Endothelial cell of umbilical vein (primary cell): ENCODE results near the gene ZNF586. TPM values are rescaled to one million over a fixed set of nuclear protein-coding genes. Genes with fewer than 3 reads are reported as not detected.

ENCODE experiments used
- BruUV-seq: library from RNA; stranded (reverse); fragments of 400-500 nt; replicated peaks from 2 replicates; lab custom pipeline; 2021; lab: Mats Ljungman, UMichigan
- CTCF ChIA-PET: fragments of 300-600, 350-600 bp; sonication (Branson Sonifier 250); formaldehyde crosslinking; loops from one replicate; lab custom pipeline; 2021; ENCODE audit warnings: antibody characterized with exemption, inconsistent platforms; lab: Charles Lee
- POLR2A ChIA-PET: fragments of 300-600, 350-600 bp; sonication (Branson Sonifier 250); formaldehyde crosslinking; loops from one replicate; lab custom pipeline; 2021; ENCODE audit warnings: antibody characterized with exemption, inconsistent platforms; lab: Charles Lee
- DNase-seq: peaks from one replicate; pipeline ENCODE4 v3.0.0-alpha.2; 2011; ENCODE audit warnings: low read depth, low spot score
- FAIRE-seq: peaks from 2 replicates; lab custom pipeline; 2011; peaks lifted over from hg19 to GRCh38; lab: Jason Lieb, UNC
- H2AFZ ChIP-seq: 2 replicates; pipeline ENCODE4 v1.6.0; 2012; ENCODE audit warnings: low read depth, low read length, control low read depth, inconsistent platforms
- H3K27ac ChIP-seq: 2 replicates; pipeline ENCODE4 v1.5.1; 2011; ENCODE audit warnings: low read depth, mild to moderate bottlenecking, control low read depth, low read length, moderate library complexity; ENCODE audit not compliant: insufficient read depth
- H3K27me3 ChIP-seq, 2 experiments: 2 replicates each; pipeline versions ENCODE4 v1.6.0 to v1.6.1; 2011; ENCODE audit warnings: low read length in 2 of 2, mixed read lengths in 1 of 2; ENCODE audit not compliant: control insufficient read depth in 2 of 2, insufficient read depth in 2 of 2
- H3K36me3 ChIP-seq, 2 experiments: 2 replicates in 1 of 2; 3 replicates in 1 of 2; pipeline ENCODE4 v1.5.1; 2011; ENCODE audit warnings: low read length in 2 of 2, mild to moderate bottlenecking in 1 of 2, moderate library complexity in 1 of 2; ENCODE audit not compliant: control insufficient read depth in 2 of 2, insufficient read depth in 2 of 2; ENCODE audit errors: extremely low read depth in 1 of 2
- H3K4me1 ChIP-seq: 3 replicates; pipeline ENCODE4 v1.5.1; 2011; ENCODE audit warnings: mild to moderate bottlenecking, low read length; ENCODE audit not compliant: control insufficient read depth, insufficient read depth; ENCODE audit errors: extremely low read depth
- H3K4me2 ChIP-seq: 2 replicates; pipeline ENCODE4 v1.6.1; 2011; ENCODE audit warnings: low read length, control low read depth, mixed read lengths; ENCODE audit not compliant: insufficient read depth
- H3K4me3 ChIP-seq, 3 experiments: fragments of 200-600 bp in 1 of 3; sonication (generic), shearing (Covaris generic) in 1 of 3; replicated peaks in 1 of 3; 2 replicates each; pipeline ENCODE4 v1.5.1; 2011 to 2016; ENCODE audit warnings: control low read depth in 3 of 3, low read length in 3 of 3, mild to moderate bottlenecking in 2 of 3, inconsistent platforms in 1 of 3, low read depth in 1 of 3, moderate library complexity in 1 of 3; ENCODE audit not compliant: insufficient read depth in 1 of 3
- H3K79me2 ChIP-seq: 2 replicates; pipeline ENCODE4 v1.6.0; 2012; ENCODE audit warnings: low read length, inconsistent platforms; ENCODE audit not compliant: control insufficient read depth, insufficient read depth
- H3K9ac ChIP-seq: replicated peaks from 2 replicates; pipeline ENCODE3; 2011; ENCODE audit warnings: low read length, control low read depth; ENCODE audit not compliant: insufficient read depth; ENCODE audit errors: extremely low read depth
- H3K9me1 ChIP-seq: replicated peaks from 3 replicates; pipeline ENCODE4 v1.6.0; 2011; ENCODE audit warnings: mild to moderate bottlenecking, low read length; ENCODE audit not compliant: control insufficient read depth, insufficient read depth; ENCODE audit errors: extremely low read depth
- H3K9me3 ChIP-seq: replicated peaks from 2 replicates; pipeline ENCODE4 v1.5.1; 2012; ENCODE audit warnings: low read length, inconsistent platforms; ENCODE audit not compliant: control insufficient read depth, insufficient read depth
- H4K20me1 ChIP-seq: replicated peaks from 2 replicates; pipeline ENCODE3; 2011; ENCODE audit warnings: mild to moderate bottlenecking, low read length; ENCODE audit not compliant: control insufficient read depth, insufficient read depth; ENCODE audit errors: extremely low read depth
- CTCF ChIP-seq, 2 donors: IDR thresholded peaks; 1 replicate in 1 of 2; 2 replicates in 1 of 2; pipeline ENCODE4 v1.5.1; 2011; ENCODE audit warnings: low read length in 2 of 2, mild to moderate bottlenecking in 2 of 2, moderate library complexity in 2 of 2, control low read depth in 1 of 2, inconsistent platforms in 1 of 2, low read depth in 1 of 2; ENCODE audit not compliant: insufficient read depth in 1 of 2; ENCODE audit errors: extremely low read depth in 1 of 2
- EZH2 ChIP-seq: IDR thresholded peaks from 2 replicates; pipeline ENCODE4 v1.6.1; 2012; ENCODE audit warnings: borderline replicate concordance, low read depth, mild to moderate bottlenecking, moderate library complexity, low read length, inconsistent platforms; ENCODE audit not compliant: severe bottlenecking
- FOS ChIP-seq: IDR thresholded peaks from 2 replicates; pipeline ENCODE4 v1.6.1; 2011; ENCODE audit warnings: mild to moderate bottlenecking, low read length, moderate library complexity, borderline replicate concordance; ENCODE audit not compliant: insufficient read depth
- GATA2 ChIP-seq: IDR thresholded peaks from 2 replicates; pipeline ENCODE4 v1.7.0; 2011; ENCODE audit warnings: low read depth, mild to moderate bottlenecking, moderate library complexity, mixed read lengths, low read length; ENCODE audit not compliant: insufficient read length, insufficient read depth
- JUN ChIP-seq: IDR thresholded peaks from 2 replicates; pipeline ENCODE4 v1.6.1; 2011; ENCODE audit warnings: borderline replicate concordance, low read depth; ENCODE audit not compliant: insufficient read length, insufficient read depth
- MAX ChIP-seq: IDR thresholded peaks from 2 replicates; pipeline ENCODE4 v1.6.1; 2011; ENCODE audit not compliant: insufficient read depth, insufficient read length
- MYC ChIP-seq: IDR thresholded peaks from one replicate; pipeline ENCODE4 v1.6.1; 2011; ENCODE audit warnings: mild to moderate bottlenecking, low read depth, low read length
- POLR2A ChIP-seq: IDR thresholded peaks from 2 replicates; pipeline ENCODE4 v1.6.1; 2012; ENCODE audit warnings: low read depth, mild to moderate bottlenecking, control low read depth, low read length
- POLR2AphosphoS5 ChIP-seq: IDR thresholded peaks from 2 replicates; pipeline ENCODE4 v1.6.1; 2012; ENCODE audit warnings: low read depth, mild to moderate bottlenecking, control low read depth, low read length, moderate library complexity; ENCODE audit not compliant: insufficient read depth
- dilution Hi-C: fragments of 300-500 bp; cut with MboI; formaldehyde crosslinking; loops from one replicate; pipeline ENCODE4 v1.15.0; 2019; ENCODE audit warnings: low sequenced_read_pairs; ENCODE audit not compliant: extremely low pct_ligation_motif_present
- intact Hi-C: fragments of 100-400 bp; cut with micrococcal nuclease; formaldehyde crosslinking; loops from one replicate; pipeline ENCODE4 v1.10.0; 2022
- polyA plus RNA-seq, 4 experiments: library from polyadenylated mRNA; depleted of rRNA in 3 of 4; stranded (reverse) in 3 of 4; unstranded in 1 of 4; fragments of >200 nt; gene quantifications; 2 replicates each; pipeline versions ENCODE4 v1.2.1 to v1.2.3, GENCODE V29; 2011 to 2012; ENCODE audit warnings: missing spikeins in 1 of 4
- total RNA-seq: library from RNA; stranded (reverse); gene quantifications from 2 replicates; pipeline ENCODE4 v1.2.3, GENCODE V29; 2021

ZNF586 gene
- total and polyA plus RNA-seq, 2 donors (not counting 3 experiments of a cell fraction or from before 2014, with no cell fraction given): 6.0 to 14.7 TPM

GRCh38 chr19:57771417-57771816, 1.9 kb downstream of the ZNF586 start:
- H3K27ac ChIP-seq: no peak overlapping the region
- no peak overlapping the region for H3K4me3 ChIP-seq
- intact Hi-C loops (no loop called here), dilution Hi-C loops (no loop called here)
- POLR2A ChIA-PET: no interaction called here
- FAIRE-seq: no peak
- no peak overlapping the region for H3K9ac ChIP-seq
- H2AFZ ChIP-seq: no peak overlapping the region
- TF ChIP-seq CTCF (IDR thresholded peaks at IDR 0.05; ENCODE audit: extremely low read depth in 1 of 2, insufficient read depth in 1 of 2, low read depth in 1 of 2, low read length in 2 of 2): no peak
- no peak for TF ChIP-seq JUN
- no peak for TF ChIP-seq MYC
- TF ChIP-seq MAX: no peak
- TF ChIP-seq EZH2: no peak
- no peak for TF ChIP-seq POLR2A
- no peak for TF ChIP-seq GATA2
- no peak for TF ChIP-seq FOS
- TF ChIP-seq POLR2AphosphoS5: no peak
- CTCF ChIA-PET: no interaction called here
- no peaks in the 10 kb centered on the region for H3K9me3 ChIP-seq
- H3K79me2 ChIP-seq: peaks cover 47% of the 10 kb centered on the region
- no peak for DNase-seq
- H3K9me1 ChIP-seq: no peaks in the 10 kb centered on the region
- H3K36me3 ChIP-seq: peaks cover 0 to 2% of the 10 kb centered on the region in 2 experiments
- H3K4me2 ChIP-seq: no peak overlapping the region
- no TSS peak for BruUV-seq
- H3K4me1 ChIP-seq: peaks cover 5% of the 10 kb centered on the region
- H3K27me3 ChIP-seq: no peaks in the 10 kb centered on the region
- no peaks in the 10 kb centered on the region for H4K20me1 ChIP-seq
